HepG2 (cell line): Measurements from ENCODE around the gene BTF3L4. TPM values are rescaled to one million over a fixed set of nuclear protein-coding genes. Genes with fewer than 3 reads are reported as not detected.

Source experiments
- AHDC1 ChIP-seq: sonication (generic); formaldehyde crosslinking; IDR thresholded peaks from 2 replicates; pipeline ENCODE4 v1.5.1; 2020; ENCODE audit warnings: mild to moderate bottlenecking, missing genetic modification reagents, borderline replicate concordance
- ELK4 ChIP-seq: sonication (generic); formaldehyde crosslinking; IDR thresholded peaks from 2 replicates; pipeline ENCODE4 v1.9.0; 2021; ENCODE audit warnings: missing genetic modification reagents, borderline replicate concordance
- FOXO1 ChIP-seq: sonication (generic); formaldehyde crosslinking; IDR thresholded peaks from 2 replicates; pipeline ENCODE4 v1.4.0; 2020; ENCODE audit warnings: missing genetic modification reagents
- HDAC1 ChIP-seq: sonication (generic); formaldehyde crosslinking; IDR thresholded peaks from 2 replicates; pipeline ENCODE4 v1.5.1; 2020; ENCODE audit warnings: mild to moderate bottlenecking, missing genetic modification reagents
- HMGXB3 ChIP-seq: sonication (generic); formaldehyde crosslinking; IDR thresholded peaks from 2 replicates; pipeline ENCODE4 v1.4.0; 2020; ENCODE audit warnings: missing genetic modification reagents, borderline replicate concordance
- NFE2L1 ChIP-seq: sonication (generic); formaldehyde crosslinking; IDR thresholded peaks from 2 replicates; pipeline ENCODE4 v1.4.0; 2020; ENCODE audit warnings: missing genetic modification reagents, mild to moderate bottlenecking, borderline replicate concordance
- PRDM10 ChIP-seq: sonication (generic); formaldehyde crosslinking; IDR thresholded peaks from 2 replicates; pipeline ENCODE4 v1.4.0; 2020; ENCODE audit warnings: low read depth, missing genetic modification reagents
- RXRA ChIP-seq: sonication (generic); formaldehyde crosslinking; IDR thresholded peaks from 2 replicates; pipeline ENCODE4 v1.5.1; 2020; ENCODE audit warnings: missing genetic modification reagents
- TFAP4 ChIP-seq: sonication (generic); IDR thresholded peaks from 2 replicates; pipeline ENCODE4 v1.6.1; 2016; ENCODE audit warnings: low read depth, borderline replicate concordance
- ZFX ChIP-seq: sonication (generic); formaldehyde crosslinking; IDR thresholded peaks from 2 replicates; pipeline ENCODE4 v1.4.0; 2020; ENCODE audit warnings: mild to moderate bottlenecking, low read depth, missing genetic modification reagents, moderate library complexity
- ZNF251 ChIP-seq: sonication (generic); formaldehyde crosslinking; IDR thresholded peaks from 2 replicates; pipeline ENCODE4 v1.9.0; 2021; ENCODE audit warnings: mild to moderate bottlenecking, missing genetic modification reagents
- polyA plus RNA-seq, 8 experiments: library from polyadenylated mRNA; depleted of rRNA in 3 of 8; stranded (reverse) in 7 of 8; unstranded in 1 of 8; fragments of >200 nt; fragmentation: Illumina TruSeq in 4 of 8; extraction: Trizol in 4 of 8; gene quantifications; 2 replicates each; pipeline versions ENCODE4 v1.2.1 to v1.2.3, GENCODE V29; 2011 to 2016; ENCODE audit warnings: low read depth in 4 of 8, missing spikeins in 1 of 8, mixed read lengths in 1 of 8; ENCODE audit not compliant: insufficient read depth in 1 of 8
- total RNA-seq, 5 experiments: library from RNA; depleted of rRNA; stranded (reverse); fragments of >200 nt; fragmentation: Illumina TruSeq; extraction: Trizol; gene quantifications; 2 replicates each; pipeline ENCODE4 v1.2.3, GENCODE V29; 2016; ENCODE audit warnings: low read depth in 1 of 5

The BTF3L4 gene
- total and polyA plus RNA-seq, 2 of the 13 experiments (the other 11 are each of a cell fraction or from before 2014, with no cell fraction given) = 59.0 to 74.3 TPM

- TF ChIP-seq AHDC1 (CRISPR knock-in tag) (no peak), RXRA (CRISPR knock-in tag) (peak; percentile 48; the same call in 1 of the 2 replicates), HMGXB3 (CRISPR knock-in tag) (no peak), TFAP4 (peak; percentile 28; the same call in 1 of the 2 replicates), ELK4 (CRISPR knock-in tag) (no peak), ZFX (CRISPR knock-in tag) (peak; percentile 86), FOXO1 (CRISPR knock-in tag) (no peak), HDAC1 (CRISPR knock-in tag) (peak; percentile 91), NFE2L1 (no peak; the same call in 1 of the 2 replicates), ZNF251 (no peak), PRDM10 (CRISPR knock-in tag) (no peak; the same call in 1 of the 2 replicates)
Measured at GRCh38 chr1:52056163-52056936, at the start of gene BTF3L4 (continued).
